HepG2 (cell line): ENCODE measurements around the gene MYCBPAP. TPM values are rescaled to one million over a fixed set of nuclear protein-coding genes. Genes with fewer than 3 reads are reported as not detected.

Experiments used
- ATAC-seq: fragments of 200-7000 bp; cut with Tn5 transposase; 3 replicates; pipeline ENCODE4 v1.9.1; 2020; ENCODE audit warnings: mild to moderate bottlenecking, moderate library complexity
- BruUV-seq: library from RNA; stranded (reverse); fragments of 400-500 nt; replicated peaks from 2 replicates; lab custom pipeline; 2021; lab: Mats Ljungman, UMichigan
- CTCF ChIA-PET: fragments of 300-600 bp; formaldehyde crosslinking; extraction: SDS; loops from one replicate; lab custom pipeline; 2021; ENCODE audit warnings: low total read pairs, inconsistent platforms, low intra/inter-chr PET ratio; lab: Yijun Ruan, JAX
- POLR2A ChIA-PET: fragments of 350-600 bp; sonication (Branson Sonifier 250); formaldehyde crosslinking; loops from one replicate; lab custom pipeline; 2020; ENCODE audit warnings: antibody characterized with exemption, inconsistent platforms; lab: Yijun Ruan, JAX
- DNase-seq: peaks from one replicate; pipeline ENCODE4 v3.0.0-alpha.2; 2015; ENCODE audit warnings: low spot score
- FAIRE-seq: peaks from 3 replicates; lab custom pipeline; 2011; peaks lifted over from hg19 to GRCh38; lab: Jason Lieb, UNC
- H2AFZ ChIP-seq: one replicate; pipeline ENCODE4 v1.6.1; 2011; ENCODE audit warnings: low read length, inconsistent platforms
- H3K27ac ChIP-seq: fragments of 300-600 bp; 3 replicates; pipeline ENCODE4 v1.8.0; 2011; ENCODE audit warnings: mixed run types, mild to moderate bottlenecking, mixed read lengths, low read length, inconsistent platforms; ENCODE audit not compliant: insufficient read depth; ENCODE audit errors: extremely low read length
- H3K27me3 ChIP-seq, 2 experiments: fragments of 200-600 bp in 1 of 2; 2 replicates in 1 of 2; 3 replicates in 1 of 2; pipeline versions ENCODE4 v1.6.0 to v1.8.0; 2011; ENCODE audit warnings: low read length in 2 of 2, mild to moderate bottlenecking in 2 of 2, moderate library complexity in 2 of 2, inconsistent platforms in 1 of 2; ENCODE audit not compliant: insufficient read depth in 2 of 2, control insufficient read depth in 1 of 2
- H3K36me3 ChIP-seq, 2 experiments: fragments of 200-600 bp in 1 of 2; replicated peaks in 1 of 2; 2 replicates in 1 of 2; 3 replicates in 1 of 2; pipeline versions ENCODE4 v1.5.1 to v1.8.0; 2011; ENCODE audit warnings: low read length in 2 of 2, inconsistent platforms in 1 of 2; ENCODE audit not compliant: insufficient read depth in 2 of 2, control insufficient read depth in 1 of 2
- H3K4me1 ChIP-seq: 2 replicates; pipeline ENCODE4 v1.5.1; 2012; ENCODE audit warnings: low read length, inconsistent platforms; ENCODE audit not compliant: insufficient read depth
- H3K4me2 ChIP-seq: 2 replicates; pipeline ENCODE4 v1.6.0; 2011; ENCODE audit warnings: low read depth, low read length, inconsistent platforms
- H3K4me3 ChIP-seq, 3 experiments: fragments of 200-600 bp in 1 of 3; sonication (generic), shearing (Covaris generic) in 1 of 3; replicated peaks in 1 of 3; 2 replicates each; pipeline ENCODE4 v1.5.1; 2011 to 2016; ENCODE audit warnings: low read length in 3 of 3, inconsistent platforms in 2 of 3, low read depth in 2 of 3, mild to moderate bottlenecking in 2 of 3, control low read depth in 1 of 3, mixed read lengths in 1 of 3; ENCODE audit not compliant: insufficient read depth in 1 of 3
- H3K79me2 ChIP-seq: one replicate; pipeline ENCODE4 v1.6.1; 2011; ENCODE audit warnings: low read length, inconsistent platforms; ENCODE audit not compliant: insufficient read depth
- H3K9ac ChIP-seq: 2 replicates; pipeline ENCODE4 v1.6.0; 2011; ENCODE audit warnings: mild to moderate bottlenecking, low read depth, low read length, inconsistent platforms; ENCODE audit not compliant: insufficient read depth
- H3K9me3 ChIP-seq: 2 replicates; pipeline ENCODE4 v1.5.1; 2012; ENCODE audit warnings: mild to moderate bottlenecking, low read length
- H4K20me1 ChIP-seq: 2 replicates; pipeline ENCODE4 v1.6.0; 2011; ENCODE audit warnings: inconsistent platforms, mild to moderate bottlenecking, low read length, moderate library complexity; ENCODE audit not compliant: insufficient read depth
- ISX ChIP-seq: sonication (generic); formaldehyde crosslinking; conservative IDR thresholded peaks from 2 replicates; pipeline ENCODE4 v1.5.0; 2020; ENCODE audit warnings: missing genetic modification reagents
- NFRKB ChIP-seq: fragments of 450-650 bp; IDR thresholded peaks from 2 replicates; pipeline ENCODE4 v1.6.1; 2017
- NR2C2 ChIP-seq: sonication (generic); formaldehyde crosslinking; IDR thresholded peaks from 2 replicates; pipeline ENCODE4 v1.4.0; 2020; ENCODE audit warnings: missing genetic modification reagents, mild to moderate bottlenecking, moderate library complexity, borderline replicate concordance
- NR2F2 ChIP-seq: IDR thresholded peaks from 2 replicates; pipeline ENCODE4 v1.6.1; 2012; ENCODE audit warnings: low read depth, inconsistent platforms, borderline replicate concordance
- RARA ChIP-seq: IDR thresholded peaks from 2 replicates; pipeline ENCODE4 v1.6.1; 2016; ENCODE audit warnings: missing genetic modification reagents, missing compliant biosample characterization
- RBM39 ChIP-seq: fragments of 200-400 bp; formaldehyde crosslinking; IDR thresholded peaks from one replicate; pipeline ENCODE4 v1.6.1; 2018; ENCODE audit warnings: antibody characterized with exemption, mild to moderate bottlenecking, low read depth, low read length; ENCODE audit not compliant: poor library complexity, severe bottlenecking
- ZKSCAN1 ChIP-seq: fragments of 150-350 bp; IDR thresholded peaks from 2 replicates; pipeline ENCODE4 v1.6.1; 2014; ENCODE audit warnings: low read length
- ZNF547 ChIP-seq: sonication (generic); formaldehyde crosslinking; IDR thresholded peaks from 2 replicates; pipeline ENCODE4 v1.5.1; 2020; ENCODE audit warnings: mild to moderate bottlenecking, missing genetic modification reagents
- ZNF563 ChIP-seq: sonication (generic); formaldehyde crosslinking; IDR thresholded peaks from 2 replicates; pipeline ENCODE4 v1.8.0; 2022; ENCODE audit warnings: mild to moderate bottlenecking, moderate library complexity, missing genetic modification reagents
- WGBS: methylation state at CpG from one replicate; pipeline ENCODE4 v1.1.6; 2017; ENCODE audit warnings: low lambda C conversion rate; 5-methylcytosine and 5-hydroxymethylcytosine counted together
- in situ Hi-C: cut with HindIII; loops from 2 replicates; pipeline ENCODE4 v1.10.0; 2017; ENCODE audit warnings: low pct_unique_long_range_greater_than_20kb; ENCODE audit not compliant: extremely low pct_ligation_motif_present
- intact Hi-C: fragments of 100-400 bp; cut with micrococcal nuclease; formaldehyde crosslinking; loops from one replicate; pipeline ENCODE4 v1.10.0; 2022; ENCODE audit not compliant: unreplicated experiment
- polyA plus RNA-seq, 8 experiments: library from polyadenylated mRNA; depleted of rRNA in 3 of 8; stranded (reverse) in 7 of 8; unstranded in 1 of 8; fragments of >200 nt; fragmentation: Illumina TruSeq in 4 of 8; extraction: Trizol in 4 of 8; gene quantifications; 2 replicates each; pipeline versions ENCODE4 v1.2.1 to v1.2.3, GENCODE V29; 2011 to 2016; ENCODE audit warnings: low read depth in 4 of 8, missing spikeins in 1 of 8, mixed read lengths in 1 of 8; ENCODE audit not compliant: insufficient read depth in 1 of 8
- total RNA-seq, 5 experiments: library from RNA; depleted of rRNA; stranded (reverse); fragments of >200 nt; fragmentation: Illumina TruSeq; extraction: Trizol; gene quantifications; 2 replicates each; pipeline ENCODE4 v1.2.3, GENCODE V29; 2016; ENCODE audit warnings: low read depth in 1 of 5
- TF ChIP-seq, protein P1 (sequence below): sonication (generic); formaldehyde crosslinking; IDR thresholded peaks from 2 replicates; pipeline ENCODE4 v1.4.0; 2020; ENCODE audit warnings: missing genetic modification reagents
- TF ChIP-seq, protein P2 (sequence below): sonication (generic); formaldehyde crosslinking; IDR thresholded peaks from 2 replicates; pipeline ENCODE4 v1.5.1; 2020; ENCODE audit warnings: mild to moderate bottlenecking, missing genetic modification reagents, moderate library complexity
- TF ChIP-seq, protein P3 (sequence below): IDR thresholded peaks from 2 replicates; pipeline ENCODE4 v1.6.1; 2012; ENCODE audit warnings: inconsistent platforms
- TF ChIP-seq, protein P4 (sequence below): sonication (generic); formaldehyde crosslinking; IDR thresholded peaks from 2 replicates; pipeline ENCODE4 v1.5.0; 2020; ENCODE audit warnings: mild to moderate bottlenecking, missing genetic modification reagents, borderline replicate concordance

Gene MYCBPAP
- total and polyA plus RNA-seq, 2 of the 13 experiments (the other 11 are each of a cell fraction or from before 2014, with no cell fraction given) = 0.22 to 0.24 TPM

DNA sequence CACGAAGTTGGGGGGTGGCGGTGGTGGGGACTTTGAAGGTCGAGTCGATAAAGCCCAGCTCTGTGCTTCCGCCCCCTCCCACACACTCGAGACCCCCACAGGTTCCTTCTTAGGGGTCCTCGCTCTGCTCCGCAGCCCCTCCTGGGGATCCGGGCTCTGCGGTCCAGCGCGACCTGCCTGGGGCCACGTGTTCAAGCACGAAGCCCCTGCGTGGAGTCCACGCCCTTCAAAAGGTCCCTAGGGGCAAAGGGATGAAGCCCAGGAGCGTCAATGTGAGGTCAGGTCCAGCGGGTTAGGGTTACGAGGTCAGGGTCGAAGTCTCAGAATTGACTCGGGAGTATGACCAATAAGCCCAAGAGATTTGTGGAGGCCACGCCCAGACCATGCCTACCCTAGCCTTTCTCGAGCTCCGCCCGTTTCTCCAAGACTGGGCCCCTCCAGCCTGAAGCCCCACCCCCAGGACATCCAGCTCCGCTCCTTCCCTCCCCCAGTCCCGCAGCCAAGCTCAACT is 51.5 kb downstream of the MYCBPAP start:
- FAIRE-seq (peak; percentile 4), DNase-seq (no peak), ATAC-seq (peak; percentile 11)
- peak overlapping the region in 2 of 3 experiments; percentile 13 to 65; a peak in 1 of 6 replicates for H3K4me3 ChIP-seq
- no peaks in the 10 kb centered on the region for H3K9me3 ChIP-seq
- peaks cover 22 to 38% of the 10 kb centered on the region in 2 experiments for H3K27me3 ChIP-seq
- H3K79me2 ChIP-seq = no peaks in the 10 kb centered on the region
- H3K4me2 ChIP-seq = peak overlapping the region; percentile 69
- H3K27ac ChIP-seq = no peak overlapping the region
- H3K9ac ChIP-seq = no peak overlapping the region
- WGBS = 40% methylated on average over 22 of the region's 27 CpGs
- peaks cover 5% of the 10 kb centered on the region; the same call in 1 of the 2 replicates for H4K20me1 ChIP-seq
- ChIA-PET POLR2A (interaction anchor here (1.0 to 2.5 kb wide), 10 partner anchors 9 to 160 kb away, joined by 3 to 8 read pairs (median 6); partner anchors contain the start of gene LUC7L3), CTCF (no interaction called here)
- intact Hi-C loops (no loop called here), in situ Hi-C loops (no loop called here)
- H3K36me3 ChIP-seq = no peaks in the 10 kb centered on the region
- H3K4me1 ChIP-seq = peaks cover 9% of the 10 kb centered on the region
- BruUV-seq = no TSS peak
- H2AFZ ChIP-seq = no peak overlapping the region
- no peak for TF ChIP-seq ZKSCAN1
- no peak for TF ChIP-seq ISX
- TF ChIP-seq ZNF563 (CRISPR knock-in tag) = 0 out of 2 replicates have a peak, but pooled peaks have one; percentile 10
- 0 out of 2 replicates have a peak, but pooled peaks have one; percentile 24 for TF ChIP-seq ZNF547
- TF ChIP-seq, protein P1, sequence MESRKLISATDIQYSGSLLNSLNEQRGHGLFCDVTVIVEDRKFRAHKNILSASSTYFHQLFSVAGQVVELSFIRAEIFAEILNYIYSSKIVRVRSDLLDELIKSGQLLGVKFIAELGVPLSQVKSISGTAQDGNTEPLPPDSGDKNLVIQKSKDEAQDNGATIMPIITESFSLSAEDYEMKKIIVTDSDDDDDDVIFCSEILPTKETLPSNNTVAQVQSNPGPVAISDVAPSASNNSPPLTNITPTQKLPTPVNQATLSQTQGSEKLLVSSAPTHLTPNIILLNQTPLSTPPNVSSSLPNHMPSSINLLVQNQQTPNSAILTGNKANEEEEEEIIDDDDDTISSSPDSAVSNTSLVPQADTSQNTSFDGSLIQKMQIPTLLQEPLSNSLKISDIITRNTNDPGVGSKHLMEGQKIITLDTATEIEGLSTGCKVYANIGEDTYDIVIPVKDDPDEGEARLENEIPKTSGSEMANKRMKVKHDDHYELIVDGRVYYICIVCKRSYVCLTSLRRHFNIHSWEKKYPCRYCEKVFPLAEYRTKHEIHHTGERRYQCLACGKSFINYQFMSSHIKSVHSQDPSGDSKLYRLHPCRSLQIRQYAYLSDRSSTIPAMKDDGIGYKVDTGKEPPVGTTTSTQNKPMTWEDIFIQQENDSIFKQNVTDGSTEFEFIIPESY (CRISPR knock-in tag) = peak; percentile 57; the same call in 1 of the 2 replicates
- TF ChIP-seq, protein P2, sequence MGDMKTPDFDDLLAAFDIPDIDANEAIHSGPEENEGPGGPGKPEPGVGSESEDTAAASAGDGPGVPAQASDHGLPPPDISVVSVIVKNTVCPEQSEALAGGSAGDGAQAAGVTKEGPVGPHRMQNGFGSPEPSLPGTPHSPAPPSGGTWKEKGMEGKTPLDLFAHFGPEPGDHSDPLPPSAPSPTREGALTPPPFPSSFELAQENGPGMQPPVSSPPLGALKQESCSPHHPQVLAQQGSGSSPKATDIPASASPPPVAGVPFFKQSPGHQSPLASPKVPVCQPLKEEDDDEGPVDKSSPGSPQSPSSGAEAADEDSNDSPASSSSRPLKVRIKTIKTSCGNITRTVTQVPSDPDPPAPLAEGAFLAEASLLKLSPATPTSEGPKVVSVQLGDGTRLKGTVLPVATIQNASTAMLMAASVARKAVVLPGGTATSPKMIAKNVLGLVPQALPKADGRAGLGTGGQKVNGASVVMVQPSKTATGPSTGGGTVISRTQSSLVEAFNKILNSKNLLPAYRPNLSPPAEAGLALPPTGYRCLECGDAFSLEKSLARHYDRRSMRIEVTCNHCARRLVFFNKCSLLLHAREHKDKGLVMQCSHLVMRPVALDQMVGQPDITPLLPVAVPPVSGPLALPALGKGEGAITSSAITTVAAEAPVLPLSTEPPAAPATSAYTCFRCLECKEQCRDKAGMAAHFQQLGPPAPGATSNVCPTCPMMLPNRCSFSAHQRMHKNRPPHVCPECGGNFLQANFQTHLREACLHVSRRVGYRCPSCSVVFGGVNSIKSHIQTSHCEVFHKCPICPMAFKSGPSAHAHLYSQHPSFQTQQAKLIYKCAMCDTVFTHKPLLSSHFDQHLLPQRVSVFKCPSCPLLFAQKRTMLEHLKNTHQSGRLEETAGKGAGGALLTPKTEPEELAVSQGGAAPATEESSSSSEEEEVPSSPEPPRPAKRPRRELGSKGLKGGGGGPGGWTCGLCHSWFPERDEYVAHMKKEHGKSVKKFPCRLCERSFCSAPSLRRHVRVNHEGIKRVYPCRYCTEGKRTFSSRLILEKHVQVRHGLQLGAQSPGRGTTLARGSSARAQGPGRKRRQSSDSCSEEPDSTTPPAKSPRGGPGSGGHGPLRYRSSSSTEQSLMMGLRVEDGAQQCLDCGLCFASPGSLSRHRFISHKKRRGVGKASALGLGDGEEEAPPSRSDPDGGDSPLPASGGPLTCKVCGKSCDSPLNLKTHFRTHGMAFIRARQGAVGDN = 0 out of 2 replicates have a peak, but pooled peaks have one; percentile 22
- TF ChIP-seq RARA = peak; percentile 41; the same call in 1 of the 2 replicates
- TF ChIP-seq NR2F2 = peak; percentile 62; the same call in 1 of the 2 replicates
- no peak for TF ChIP-seq NFRKB
- TF ChIP-seq, protein P3, sequence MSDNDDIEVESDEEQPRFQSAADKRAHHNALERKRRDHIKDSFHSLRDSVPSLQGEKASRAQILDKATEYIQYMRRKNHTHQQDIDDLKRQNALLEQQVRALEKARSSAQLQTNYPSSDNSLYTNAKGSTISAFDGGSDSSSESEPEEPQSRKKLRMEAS = peak; percentile 66
- peak; percentile 30 for TF ChIP-seq RBM39
- TF ChIP-seq, protein P4, sequence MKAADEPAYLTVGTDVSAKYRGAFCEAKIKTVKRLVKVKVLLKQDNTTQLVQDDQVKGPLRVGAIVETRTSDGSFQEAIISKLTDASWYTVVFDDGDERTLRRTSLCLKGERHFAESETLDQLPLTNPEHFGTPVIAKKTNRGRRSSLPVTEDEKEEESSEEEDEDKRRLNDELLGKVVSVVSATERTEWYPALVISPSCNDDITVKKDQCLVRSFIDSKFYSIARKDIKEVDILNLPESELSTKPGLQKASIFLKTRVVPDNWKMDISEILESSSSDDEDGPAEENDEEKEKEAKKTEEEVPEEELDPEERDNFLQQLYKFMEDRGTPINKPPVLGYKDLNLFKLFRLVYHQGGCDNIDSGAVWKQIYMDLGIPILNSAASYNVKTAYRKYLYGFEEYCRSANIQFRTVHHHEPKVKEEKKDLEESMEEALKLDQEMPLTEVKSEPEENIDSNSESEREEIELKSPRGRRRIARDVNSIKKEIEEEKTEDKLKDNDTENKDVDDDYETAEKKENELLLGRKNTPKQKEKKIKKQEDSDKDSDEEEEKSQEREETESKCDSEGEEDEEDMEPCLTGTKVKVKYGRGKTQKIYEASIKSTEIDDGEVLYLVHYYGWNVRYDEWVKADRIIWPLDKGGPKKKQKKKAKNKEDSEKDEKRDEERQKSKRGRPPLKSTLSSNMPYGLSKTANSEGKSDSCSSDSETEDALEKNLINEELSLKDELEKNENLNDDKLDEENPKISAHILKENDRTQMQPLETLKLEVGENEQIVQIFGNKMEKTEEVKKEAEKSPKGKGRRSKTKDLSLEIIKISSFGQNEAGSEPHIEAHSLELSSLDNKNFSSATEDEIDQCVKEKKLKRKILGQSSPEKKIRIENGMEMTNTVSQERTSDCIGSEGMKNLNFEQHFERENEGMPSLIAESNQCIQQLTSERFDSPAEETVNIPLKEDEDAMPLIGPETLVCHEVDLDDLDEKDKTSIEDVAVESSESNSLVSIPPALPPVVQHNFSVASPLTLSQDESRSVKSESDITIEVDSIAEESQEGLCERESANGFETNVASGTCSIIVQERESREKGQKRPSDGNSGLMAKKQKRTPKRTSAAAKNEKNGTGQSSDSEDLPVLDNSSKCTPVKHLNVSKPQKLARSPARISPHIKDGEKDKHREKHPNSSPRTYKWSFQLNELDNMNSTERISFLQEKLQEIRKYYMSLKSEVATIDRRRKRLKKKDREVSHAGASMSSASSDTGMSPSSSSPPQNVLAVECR (CRISPR knock-in tag) = 0 out of 2 replicates have a peak, but pooled peaks have one; percentile 14
- peak; percentile 39; the same call in 1 of the 2 replicates for TF ChIP-seq NR2C2 (CRISPR knock-in tag)
